Measurements from ENCODE around the gene LRRC42.
A peak's percentile ranks its signal among the peaks of the same experiment; 100 is the strongest.

LRRC42 gene, protein sequence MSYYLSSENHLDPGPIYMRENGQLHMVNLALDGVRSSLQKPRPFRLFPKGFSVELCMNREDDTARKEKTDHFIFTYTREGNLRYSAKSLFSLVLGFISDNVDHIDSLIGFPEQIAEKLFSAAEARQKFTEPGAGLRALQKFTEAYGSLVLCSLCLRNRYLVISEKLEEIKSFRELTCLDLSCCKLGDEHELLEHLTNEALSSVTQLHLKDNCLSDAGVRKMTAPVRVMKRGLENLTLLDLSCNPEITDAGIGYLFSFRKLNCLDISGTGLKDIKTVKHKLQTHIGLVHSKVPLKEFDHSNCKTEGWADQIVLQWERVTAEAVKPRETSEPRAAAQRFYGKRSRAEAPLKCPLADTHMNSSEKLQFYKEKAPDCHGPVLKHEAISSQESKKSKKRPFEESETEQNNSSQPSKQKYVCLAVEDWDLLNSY

DNA sequence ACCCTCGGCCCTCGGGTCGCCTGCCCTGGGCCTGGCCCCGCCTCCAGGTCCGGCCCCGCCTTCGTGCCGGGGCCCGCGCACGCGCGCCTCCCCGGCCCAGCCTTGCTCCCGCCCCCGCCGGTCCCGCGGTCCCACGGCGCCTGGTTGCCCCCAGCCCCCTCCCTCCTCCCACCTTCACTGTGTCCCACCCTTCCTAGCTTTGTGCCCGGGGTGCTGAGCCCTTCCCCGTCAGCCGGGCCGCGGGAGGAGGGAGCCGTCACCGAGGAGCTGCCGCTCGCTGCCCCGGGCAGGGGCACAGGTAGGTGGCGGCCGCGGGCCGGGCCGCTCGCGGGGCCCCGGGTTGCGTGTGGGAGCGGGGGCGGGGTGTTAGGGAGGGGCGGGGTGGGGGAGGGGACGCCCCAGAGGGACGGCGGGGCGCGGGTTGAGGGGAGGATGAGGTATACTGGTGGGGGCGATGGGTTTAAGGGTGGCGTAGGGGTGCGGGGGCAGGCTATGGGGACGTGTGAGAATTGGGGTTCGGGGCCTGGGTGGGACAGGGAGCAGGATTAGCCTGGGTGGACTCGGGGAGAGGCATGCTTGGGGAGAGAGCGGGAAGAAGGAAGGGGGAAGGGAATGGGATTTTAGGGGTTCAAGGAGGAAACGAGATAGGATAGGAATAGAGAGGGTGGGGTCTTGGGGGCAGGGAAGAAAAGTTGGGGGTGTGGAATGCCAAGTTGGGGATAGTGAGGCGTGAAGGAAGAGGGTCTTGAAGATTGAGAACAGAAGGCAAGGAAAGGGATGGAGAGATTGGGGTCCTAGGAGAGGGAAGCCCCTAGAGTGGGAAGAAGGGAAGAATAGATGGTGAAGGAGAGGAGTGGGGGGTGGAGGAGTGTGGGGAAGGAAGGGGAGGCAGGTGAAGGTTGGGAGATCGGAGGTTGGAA is at the start of gene LRRC42:
TSS of gene LRRC42 (plus strand) at position 99 of the 920 bp plus-strand sequence. CDS start 5,650 bp downstream, outside the sequence.
- no peak for DNase-seq (ENCODE audit: low spot score)

DNA sequence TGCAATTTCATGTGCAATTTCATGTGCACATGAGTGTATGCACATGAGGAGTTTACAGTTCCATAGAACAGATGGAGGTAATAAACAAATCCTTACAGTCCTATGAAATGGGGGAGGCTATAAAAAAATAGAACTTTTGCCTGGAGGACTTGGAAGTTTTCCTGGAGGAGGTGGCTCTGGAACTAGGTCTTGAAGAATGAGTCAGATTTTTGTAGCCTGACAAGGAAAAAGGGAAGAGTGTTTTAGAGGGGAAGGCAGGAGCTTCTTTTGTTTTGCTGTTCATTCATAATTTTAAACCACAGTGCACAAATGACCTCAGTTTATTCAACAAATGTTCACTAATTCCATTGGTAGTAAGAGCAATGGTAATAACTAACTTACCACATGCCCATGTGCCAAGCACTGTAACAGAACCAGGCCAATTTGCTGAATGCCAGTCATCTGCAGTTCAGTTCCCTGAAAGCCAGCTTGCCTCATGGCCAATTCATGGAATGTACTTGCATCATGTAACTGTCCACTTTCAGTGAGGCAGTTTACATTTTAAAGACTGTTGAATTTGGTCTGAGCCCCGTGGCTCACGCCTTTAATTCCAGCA is 49.4 kb upstream of the LRRC42 start:
- peak; percentile 37 for DNase-seq (ENCODE audit: low spot score)

GRCh38 chr1:53899206-53899628 is 46.9 kb upstream of the LRRC42 start:
- DNase-seq (ENCODE audit: low spot score), result peak; percentile 23

DNA sequence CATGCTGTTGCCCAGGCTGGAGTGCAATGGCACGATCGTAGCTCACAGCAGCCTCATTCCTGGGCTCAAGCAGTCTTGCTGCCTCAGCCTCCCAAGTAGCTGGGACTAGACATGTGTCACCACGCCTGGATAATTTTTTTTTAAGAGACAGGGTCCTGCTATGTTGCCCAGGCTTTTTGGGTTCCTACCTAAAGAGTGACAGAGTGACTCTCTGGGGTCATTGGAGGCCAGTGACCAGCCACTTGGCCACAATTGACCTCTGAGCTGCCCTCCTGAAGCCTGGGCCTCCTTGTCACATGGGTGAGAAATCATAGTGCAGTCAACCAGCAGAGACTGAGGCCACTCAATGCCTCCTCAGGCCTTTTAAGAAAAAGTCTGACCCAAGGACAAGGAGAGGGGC is 46.4 kb upstream of the LRRC42 start:
- DNase-seq (ENCODE audit: low spot score), result no peak

DNA sequence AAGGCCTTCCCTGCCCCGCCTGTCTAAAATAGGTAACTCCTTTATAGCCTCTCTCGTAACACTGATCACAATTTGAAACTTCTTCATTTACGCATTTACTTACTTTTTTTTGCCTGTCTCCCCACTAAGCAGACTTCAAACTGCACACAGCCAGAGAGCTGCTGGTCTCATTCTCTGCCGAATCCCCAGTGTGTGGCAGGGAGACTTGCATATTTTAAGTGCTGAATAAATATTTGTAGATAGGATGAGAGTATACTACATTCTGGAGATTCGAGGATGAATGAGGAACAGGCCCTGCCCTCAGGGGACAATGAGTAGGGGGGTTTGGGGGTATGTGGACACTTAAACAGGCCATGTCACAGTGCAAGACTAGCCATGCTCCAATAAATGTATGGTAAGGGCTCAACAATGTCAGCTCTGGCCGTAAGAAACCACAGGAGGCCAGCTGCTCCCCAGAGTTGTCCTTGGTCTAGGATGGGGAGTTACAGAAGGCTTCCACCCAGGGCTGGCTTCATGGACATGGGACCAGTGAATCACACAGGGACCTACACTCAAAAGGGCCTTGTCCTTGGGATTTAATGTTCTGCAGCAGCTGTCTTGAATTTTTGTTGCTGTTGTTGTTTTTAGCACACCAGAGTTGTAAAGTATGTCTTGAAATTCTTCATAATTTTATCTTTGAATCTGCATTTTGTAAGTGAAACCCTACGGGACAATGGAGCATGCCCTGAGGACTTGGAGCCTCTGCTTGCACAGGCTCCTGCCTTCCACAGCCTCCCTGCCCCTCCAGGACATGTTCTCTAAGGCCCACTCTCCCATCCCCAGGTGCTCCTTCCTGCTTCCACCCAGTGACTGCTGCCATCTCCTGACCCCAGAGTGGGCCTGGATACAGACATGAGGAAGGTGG is 43.7 kb upstream of the LRRC42 start:
- no peak for DNase-seq (ENCODE audit: low spot score)

DNA sequence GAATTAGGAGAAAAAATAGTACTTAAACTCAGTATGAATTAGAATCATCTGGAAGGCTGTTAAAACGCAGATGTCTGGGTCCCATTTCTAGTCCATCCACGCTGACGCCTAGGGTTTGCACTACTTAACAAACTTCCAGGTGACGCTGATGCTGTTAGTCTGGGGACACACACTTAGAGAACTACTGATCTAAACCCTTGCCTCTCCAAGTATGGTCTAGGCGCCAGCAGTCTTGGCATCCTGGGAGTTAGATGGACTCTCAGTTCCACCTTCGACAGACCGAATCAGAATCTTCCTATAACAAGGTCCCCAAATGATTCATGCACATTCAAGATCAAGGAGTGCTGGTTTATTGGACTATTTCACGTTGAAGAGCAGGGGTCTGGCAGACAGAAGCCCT is 40.6 kb upstream of the LRRC42 start:
- DNase-seq (ENCODE audit: low spot score), result no peak

DNA sequence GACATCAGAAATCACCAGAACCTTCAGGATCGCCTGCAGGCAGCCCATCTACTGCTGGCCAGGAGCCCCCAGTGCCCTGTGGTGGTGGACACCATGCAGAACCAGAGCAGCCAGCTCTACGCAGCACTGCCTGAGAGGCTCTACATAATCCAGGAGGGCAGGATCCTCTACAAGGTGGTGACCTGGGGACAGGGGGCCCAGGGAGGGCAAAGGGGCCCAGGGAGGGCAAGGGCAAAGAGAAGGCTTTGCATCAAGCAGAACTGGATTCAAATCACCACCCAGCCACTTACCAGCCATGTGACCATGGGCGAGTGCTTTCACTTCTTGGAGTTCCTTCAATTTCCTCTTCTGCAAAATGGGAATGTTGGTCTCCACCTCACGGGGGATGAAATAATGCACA is 40.0 kb upstream of the LRRC42 start:
- no peak for DNase-seq (ENCODE audit: low spot score)

- DNase-seq (ENCODE audit: low spot score), result no peak
These were observed 36.2 kb upstream of the LRRC42 start for GRCh38 chr1:53909946-53910345.

GRCh38 chr1:53911442-53911841 is 34.7 kb upstream of the LRRC42 start:
- DNase-seq (ENCODE audit: low spot score), result no peak

- no peak for DNase-seq (ENCODE audit: low spot score)
These were observed 32.7 kb upstream of the LRRC42 start for GRCh38 chr1:53913352-53914033.

DNA sequence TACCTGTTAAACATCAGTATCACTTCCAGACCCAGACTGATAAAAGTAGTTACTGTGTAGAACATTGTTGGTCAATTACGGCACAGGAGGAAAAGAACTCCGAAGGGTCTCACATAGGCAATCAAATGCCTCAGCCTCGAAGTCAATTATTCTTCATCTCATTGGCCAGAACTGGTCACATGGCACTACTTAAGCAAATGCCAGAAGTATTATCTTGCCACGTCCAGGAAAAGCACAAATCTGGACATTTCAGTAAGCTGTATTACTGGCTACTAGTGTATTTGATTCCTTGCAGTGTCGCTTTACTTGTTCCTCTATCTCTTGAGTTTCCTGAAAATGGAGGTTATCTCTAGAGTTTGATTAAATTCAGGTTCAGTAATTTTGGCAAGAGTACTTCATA is 27.8 kb upstream of the LRRC42 start:
- DNase-seq (ENCODE audit: low spot score), result no peak

- no peak for DNase-seq (ENCODE audit: low spot score)
These were observed 26.5 kb upstream of the LRRC42 start for GRCh38 chr1:53919675-53920066.

GRCh38 chr1:53927376-53927881 is 18.7 kb upstream of the LRRC42 start:
- DNase-seq (ENCODE audit: low spot score), result no peak

- no peak for DNase-seq (ENCODE audit: low spot score)
These were observed 16.7 kb upstream of the LRRC42 start for GRCh38 chr1:53929246-53929960.

DNA sequence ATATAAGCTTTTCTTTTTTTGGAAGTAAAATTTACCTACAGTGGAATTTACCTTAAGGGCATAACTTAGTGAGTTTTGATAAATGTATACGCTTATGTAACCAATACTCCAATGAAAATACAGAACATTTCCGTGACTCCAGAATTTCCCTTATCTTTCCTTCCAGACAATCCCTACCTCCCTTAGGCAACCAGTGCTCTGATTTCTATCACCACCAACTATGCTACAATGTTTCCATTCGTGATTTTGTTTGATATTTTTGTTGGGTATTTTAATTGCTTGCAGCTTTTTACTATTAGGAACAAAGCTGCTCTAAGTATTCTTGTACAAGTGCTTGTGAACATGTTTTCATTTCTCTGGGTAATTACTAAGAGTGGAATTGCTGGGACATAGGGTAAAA is 15.2 kb upstream of the LRRC42 start:
- no peak for DNase-seq (ENCODE audit: low spot score)

DNA sequence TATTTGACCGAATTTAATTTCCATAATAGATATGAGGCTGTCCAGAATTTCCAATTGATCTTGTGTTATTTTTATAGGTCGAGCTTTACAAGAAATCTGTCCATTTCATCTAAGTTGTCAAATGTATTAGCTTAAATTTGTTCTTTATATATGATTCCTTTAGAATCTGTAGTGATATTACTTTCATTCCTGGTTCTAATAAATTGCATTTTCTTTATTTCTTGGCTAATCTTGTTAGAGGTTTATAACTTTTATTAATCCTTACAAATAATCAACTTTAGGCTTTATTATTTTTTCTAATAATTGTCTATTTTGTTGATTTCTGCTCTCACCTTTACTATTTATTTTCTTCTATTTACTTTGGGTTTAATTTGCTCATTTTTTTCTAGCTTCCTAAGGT is 14.6 kb upstream of the LRRC42 start:
- no peak for DNase-seq (ENCODE audit: low spot score)

DNA sequence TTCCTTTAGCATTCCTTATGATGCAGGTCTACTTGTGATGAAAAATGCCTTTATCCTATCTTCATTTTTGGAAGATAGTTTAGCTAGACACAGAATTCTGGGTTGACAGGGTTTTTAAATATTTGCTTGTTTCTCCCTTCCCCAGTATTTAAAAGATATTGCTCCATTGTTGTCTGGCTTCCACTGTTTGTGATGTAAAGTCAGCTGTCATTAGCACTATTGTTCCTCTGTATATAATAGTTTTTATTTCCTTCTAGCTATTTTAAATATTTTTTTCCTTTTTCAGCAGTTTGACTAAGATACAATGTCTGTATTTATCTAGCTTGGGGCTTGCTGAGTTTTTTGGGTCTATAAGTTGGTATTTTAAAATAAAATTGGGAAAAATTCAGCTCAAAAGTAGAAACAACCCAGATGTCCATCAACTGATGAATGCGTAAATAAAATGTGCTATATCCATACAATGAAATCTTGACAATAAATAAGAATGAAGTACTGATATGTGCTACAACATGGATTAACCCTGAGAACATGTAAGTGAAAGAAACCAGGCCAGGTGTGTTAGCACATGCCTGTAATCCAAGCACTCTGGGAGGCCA is 11.9 kb upstream of the LRRC42 start:
- DNase-seq (ENCODE audit: low spot score), result no peak

DNA sequence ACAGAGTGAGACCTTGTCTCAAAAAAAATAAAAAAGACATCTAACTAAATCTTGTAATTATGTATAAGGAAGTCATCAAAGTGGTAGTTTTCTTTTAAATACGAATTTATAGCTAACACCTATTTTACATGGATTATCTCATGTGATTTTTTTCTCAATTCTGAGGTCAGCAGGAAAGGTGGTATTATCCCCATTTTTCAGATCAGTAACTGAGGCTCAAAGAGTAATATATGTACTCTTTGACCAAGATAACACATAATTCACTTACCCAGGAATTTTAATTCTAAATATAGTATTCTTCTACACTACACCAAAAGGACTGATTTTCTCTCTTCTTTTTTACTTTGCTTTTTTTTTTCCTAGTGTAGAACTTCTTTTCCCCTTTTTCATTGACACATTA is 9.7 kb upstream of the LRRC42 start:
- DNase-seq (ENCODE audit: low spot score), result no peak

DNA sequence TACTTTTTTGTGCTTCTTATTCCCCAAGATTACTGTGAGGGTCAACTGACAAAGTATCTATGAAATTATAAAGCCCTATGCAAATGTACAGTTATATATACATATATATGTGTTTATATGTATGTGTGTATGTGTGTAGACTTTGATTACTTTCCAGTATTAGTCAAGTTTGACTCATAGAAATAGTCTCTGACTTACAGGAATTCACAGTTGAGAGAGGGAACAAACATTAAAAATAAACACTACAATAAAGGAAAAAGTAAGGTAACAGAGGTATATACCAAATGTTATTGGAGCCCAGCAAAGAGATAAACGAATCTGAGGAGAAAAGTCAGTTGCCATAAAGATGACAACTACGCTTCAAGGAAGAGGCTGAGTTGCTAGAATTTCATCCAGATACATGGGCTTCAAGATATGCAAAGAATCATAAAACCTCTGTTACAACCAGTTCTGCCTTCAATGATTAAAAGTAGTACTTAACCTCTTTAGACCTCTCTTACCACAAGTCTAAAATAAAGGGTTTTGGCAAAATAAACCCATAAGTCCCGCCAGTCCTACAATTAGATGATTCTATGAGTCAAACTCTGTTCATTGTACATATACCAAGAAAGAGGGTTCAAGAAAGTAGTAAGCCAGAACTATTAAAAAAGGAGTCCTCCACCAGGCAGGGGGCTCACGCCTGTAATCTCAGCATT is 7.9 kb upstream of the LRRC42 start:
- no peak for DNase-seq (ENCODE audit: low spot score)
